Limb (tissue), 2 donors: Measurements from ENCODE around the gene ADAM19.

ENCODE experiments used
- DNase-seq, 2 donors: peaks; one replicate each; pipeline ENCODE4 v3.0.0-alpha.2; 2016; ENCODE audit errors: extremely low spot score in 2 of 2

The ADAM19 gene

GRCh38 chr5:157542282-157543000 lies 33.1 kb downstream of the ADAM19 start:
- no peak for DNase-seq

- no peak for DNase-seq
These were observed 34.0 kb downstream of the ADAM19 start for GRCh38 chr5:157541447-157542118.

- peak in 1 of 2 donors; percentile 48 for DNase-seq
These were observed 34.7 kb downstream of the ADAM19 start for GRCh38 chr5:157540707-157541446.

- DNase-seq = no peak
These were observed 35.5 kb downstream of the ADAM19 start for GRCh38 chr5:157540124-157540523.

GRCh38 chr5:157539503-157540022 lies 36.0 kb downstream of the ADAM19 start:
- no peak for DNase-seq

- no peak for DNase-seq
These were observed 37.3 kb downstream of the ADAM19 start for GRCh38 chr5:157538311-157538710.

GRCh38 chr5:157535042-157535865 lies 40.3 kb downstream of the ADAM19 start:
- no peak for DNase-seq

- DNase-seq = no peak
These were observed 42.5 kb downstream of the ADAM19 start for GRCh38 chr5:157533011-157533481.

GRCh38 chr5:157532022-157532421 lies 43.6 kb downstream of the ADAM19 start:
- DNase-seq = no peak

GRCh38 chr5:157530226-157530972 lies 45.2 kb downstream of the ADAM19 start:
- no peak for DNase-seq

GRCh38 chr5:157529002-157529401 lies 46.6 kb downstream of the ADAM19 start:
- DNase-seq = no peak

GRCh38 chr5:157528036-157528632 lies 47.4 kb downstream of the ADAM19 start:
- peak; percentile 68 to 87 for DNase-seq

- DNase-seq = no peak
These were observed 50.7 kb downstream of the ADAM19 start for GRCh38 chr5:157524887-157525286.

- DNase-seq = no peak
These were observed 51.6 kb downstream of the ADAM19 start for GRCh38 chr5:157523976-157524375.

- no peak for DNase-seq
These were observed 53.9 kb downstream of the ADAM19 start for GRCh38 chr5:157521704-157522029.

- no peak for DNase-seq
These were observed 54.5 kb downstream of the ADAM19 start for GRCh38 chr5:157520911-157521703.

- DNase-seq = no peak
These were observed 55.9 kb downstream of the ADAM19 start for GRCh38 chr5:157519579-157520253.

- DNase-seq = no peak
These were observed 56.6 kb downstream of the ADAM19 start for GRCh38 chr5:157518963-157519362.
